MCF 10A (cell line): Measurements from ENCODE around the gene C1QC. TPM values are rescaled to one million over a fixed set of nuclear protein-coding genes. Genes with fewer than 3 reads are reported as not detected.

Experiments used
- BruUV-seq: library from RNA; stranded (reverse); fragments of 400-500 nt; replicated peaks from 2 replicates; lab custom pipeline; 2021; lab: Mats Ljungman, UMichigan
- CTCF ChIA-PET: fragments of 300-600 bp; sonication (Branson Sonifier 250); formaldehyde crosslinking; extraction: SDS; loops from one replicate; lab custom pipeline; 2021; ENCODE audit warnings: antibody characterized with exemption, inconsistent platforms; lab: Yijun Ruan, JAX
- POLR2A ChIA-PET: fragments of 300-600, 350-650 bp; sonication (Branson Sonifier 250); formaldehyde crosslinking; extraction: SDS; loops from one replicate; lab custom pipeline; 2020; ENCODE audit warnings: antibody characterized with exemption, inconsistent platforms; lab: Yijun Ruan, JAX
- DNase-seq: peaks from one replicate; pipeline ENCODE4 v3.0.0-alpha.2; 2018; ENCODE audit not compliant: unreplicated experiment
- H3K27ac Mint-ChIP-seq: one replicate; pipeline ENCODE4 v1.8.0; 2022; ENCODE audit warnings: mild to moderate bottlenecking, low read depth, mixed read lengths; ENCODE audit not compliant: unreplicated experiment
- H3K27me3 Mint-ChIP-seq: one replicate; pipeline ENCODE4 v1.8.0; 2022; ENCODE audit warnings: mixed read lengths; ENCODE audit not compliant: insufficient read depth, unreplicated experiment
- H3K36me3 Mint-ChIP-seq: one replicate; pipeline ENCODE4 v1.8.0; 2022; ENCODE audit warnings: mild to moderate bottlenecking, moderate library complexity, mixed read lengths; ENCODE audit not compliant: insufficient read depth, unreplicated experiment
- H3K4me1 Mint-ChIP-seq: one replicate; pipeline ENCODE4 v1.8.0; 2022; ENCODE audit warnings: mixed read lengths; ENCODE audit not compliant: insufficient read depth, unreplicated experiment
- H3K4me3 Mint-ChIP-seq: one replicate; pipeline ENCODE4 v1.8.0; 2022; ENCODE audit warnings: mild to moderate bottlenecking, moderate library complexity, mixed read lengths; ENCODE audit not compliant: unreplicated experiment
- H3K9me3 Mint-ChIP-seq: one replicate; pipeline ENCODE4 v1.8.0; 2022; ENCODE audit warnings: mixed read lengths; ENCODE audit not compliant: unreplicated experiment
- CTCF ChIP-seq: fragments of 200-600 bp; IDR thresholded peaks from one replicate; pipeline ENCODE4 v1.8.0; 2022; ENCODE audit warnings: antibody characterized with exemption, mild to moderate bottlenecking; ENCODE audit not compliant: unreplicated experiment
- intact Hi-C: fragments of 100-400 bp; cut with micrococcal nuclease; formaldehyde crosslinking; loops from 2 replicates; pipeline ENCODE4 v1.14.1; 2022
- total RNA-seq: library from RNA; stranded (reverse); gene quantifications from 2 replicates; pipeline ENCODE4 v1.2.3, GENCODE V29; 2022

C1QC gene
- total RNA-seq, 1 experiment from 2014 or later = not detected

DNA sequence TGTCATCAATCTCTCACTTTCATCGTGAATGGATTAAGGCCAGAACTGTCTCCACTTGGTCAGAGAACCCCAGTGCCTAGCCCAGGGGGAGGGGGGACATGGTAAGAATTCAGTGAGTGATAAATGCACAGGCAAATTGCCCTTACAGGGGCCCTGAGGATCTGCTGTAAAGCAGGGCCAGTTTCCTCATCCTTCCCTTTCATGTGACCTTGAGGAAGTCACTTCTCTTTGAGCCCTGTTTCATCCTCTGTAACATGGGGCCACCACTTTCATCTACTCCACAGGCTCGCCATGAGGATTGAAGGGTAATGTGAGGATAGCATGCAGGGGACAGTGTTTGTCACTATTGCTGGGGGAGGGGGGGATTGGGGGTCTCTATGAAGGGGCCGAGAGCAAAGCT is 35.1 kb upstream of the C1QC start:
- peaks cover 71% of the 10 kb centered on the region for H3K27me3 Mint-ChIP-seq
- DNase-seq = no peak
- CTCF ChIA-PET = interaction anchor here (0.6 to 0.9 kb wide), 2 partner anchors 253 to 461 kb away, joined by 4 to 5 read pairs; no protein-coding TSS in a partner anchor
- intact Hi-C loops = no loop called here
- peaks cover 5% of the 10 kb centered on the region for H3K36me3 Mint-ChIP-seq
- H3K9me3 Mint-ChIP-seq = no peaks in the 10 kb centered on the region
- no peaks in the 10 kb centered on the region for H3K4me1 Mint-ChIP-seq
- BruUV-seq = no TSS peak
- no peak for TF ChIP-seq CTCF
- no peak overlapping the region for H3K27ac Mint-ChIP-seq
- POLR2A ChIA-PET = no interaction called here
- H3K4me3 Mint-ChIP-seq = no peak overlapping the region

DNA sequence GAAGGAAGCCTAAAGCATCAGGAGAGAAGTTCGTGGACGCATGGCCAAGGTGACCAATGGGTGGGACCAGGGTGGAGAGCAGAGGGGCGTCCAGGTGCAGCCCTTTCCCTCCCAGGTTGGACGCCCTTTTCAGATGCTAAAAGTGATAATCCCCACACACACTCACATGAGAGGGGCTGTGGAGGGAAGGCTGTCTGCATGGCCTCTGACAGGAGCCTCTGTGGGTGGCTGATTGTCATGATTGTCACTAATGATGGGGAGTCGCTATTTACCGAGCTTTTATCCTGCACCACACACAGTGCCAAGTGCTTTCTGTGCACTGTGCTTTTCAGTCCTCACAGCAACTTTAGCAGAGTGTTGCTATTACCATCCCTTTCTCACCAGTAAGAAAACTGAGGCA is 34.1 kb upstream of the C1QC start:
- no peak for DNase-seq
- Mint-ChIP-seq H3K27ac (no peak overlapping the region), H3K27me3 (peaks cover 67% of the 10 kb centered on the region), H3K9me3 (no peaks in the 10 kb centered on the region), H3K4me1 (no peaks in the 10 kb centered on the region), H3K4me3 (no peak overlapping the region), H3K36me3 (peaks cover 5% of the 10 kb centered on the region)
- no peak for TF ChIP-seq CTCF
- ChIA-PET CTCF (interaction anchor here (0.9 kb wide), 1 partner anchor 461 kb away, joined by 5 read pairs; no protein-coding TSS in a partner anchor), POLR2A (no interaction called here)
- BruUV-seq = no TSS peak
- intact Hi-C loops = no loop called here

- Mint-ChIP-seq H3K27me3 (peaks cover 67% of the 10 kb centered on the region), H3K36me3 (peaks cover 5% of the 10 kb centered on the region), H3K9me3 (no peaks in the 10 kb centered on the region), H3K4me1 (no peaks in the 10 kb centered on the region), H3K4me3 (no peak overlapping the region), H3K27ac (no peak overlapping the region)
- intact Hi-C loops = no loop called here
- peak; percentile 64 for DNase-seq
- no TSS peak for BruUV-seq
- ChIA-PET CTCF (interaction anchor here (0.6 kb wide), 1 partner anchor 17 kb away, joined by 4 read pairs; no protein-coding TSS in a partner anchor), POLR2A (interaction anchor here (0.5 kb wide), 1 partner anchor 512 kb away, joined by 3 read pairs; no protein-coding TSS in a partner anchor)
- TF ChIP-seq CTCF = no peak
Observed at GRCh38 chr1:22611530-22611947, 31.9 kb upstream of the C1QC start.

DNA sequence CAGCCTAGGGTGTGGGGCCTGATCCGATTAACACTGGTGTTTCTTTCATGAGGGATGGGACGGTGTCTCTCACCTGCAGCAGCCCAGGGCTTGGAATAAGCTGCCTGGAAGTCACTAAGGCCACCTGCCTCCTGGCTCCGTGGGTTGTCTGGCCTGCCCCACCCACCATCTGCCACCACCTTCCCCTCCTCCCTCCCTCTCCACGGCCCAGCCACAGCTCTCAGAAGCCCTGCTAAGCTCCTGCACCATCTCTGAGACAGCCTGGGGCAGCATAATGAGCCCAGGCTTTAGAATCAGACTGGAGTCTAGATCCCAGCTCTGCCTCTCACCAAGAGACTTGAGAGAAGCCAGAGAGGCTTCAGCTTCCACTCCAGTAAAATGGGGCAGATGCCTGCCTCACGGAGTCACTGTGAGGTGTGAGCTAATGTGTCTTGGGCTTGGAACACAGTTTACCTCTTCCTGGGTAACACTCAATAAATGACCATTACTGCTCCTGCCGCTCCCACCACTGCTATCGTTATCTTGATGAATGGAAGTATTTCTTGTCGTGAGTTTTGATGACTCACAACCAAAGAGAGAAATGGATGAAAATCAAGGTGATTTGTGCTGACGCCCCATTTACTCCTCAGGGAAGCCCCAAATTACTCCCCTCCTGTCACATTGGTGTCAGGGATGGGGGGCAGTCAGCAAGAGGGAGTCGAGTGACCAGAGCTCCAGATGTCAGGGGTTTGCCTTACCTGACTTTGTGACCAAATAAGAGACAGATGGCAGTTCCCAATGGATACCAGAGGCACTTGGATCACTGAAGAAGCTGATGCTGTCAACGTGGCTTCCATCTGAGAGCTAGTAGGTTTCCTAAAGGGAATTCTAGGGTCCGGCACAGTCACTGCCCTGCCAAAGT is 30.5 kb upstream of the C1QC start:
- intact Hi-C loops = no loop called here

More for the DNA sequence above, 30.5 kb upstream of the C1QC start:
- no peak for DNase-seq
- H3K9me3 Mint-ChIP-seq = no peaks in the 10 kb centered on the region
- H3K27ac Mint-ChIP-seq = no peak overlapping the region
- no peak for TF ChIP-seq CTCF
- H3K27me3 Mint-ChIP-seq = peaks cover 68% of the 10 kb centered on the region
- POLR2A ChIA-PET = interaction anchor here (1.1 kb wide), 1 partner anchor 21 kb away, joined by 3 read pairs; no protein-coding TSS in a partner anchor
- CTCF ChIA-PET = interaction anchor here (0.9 kb wide), 1 partner anchor 138 kb away, joined by 3 read pairs; no protein-coding TSS in a partner anchor
- BruUV-seq = no TSS peak
- H3K4me1 Mint-ChIP-seq = no peaks in the 10 kb centered on the region
- no peak overlapping the region for H3K4me3 Mint-ChIP-seq
- peaks cover 5% of the 10 kb centered on the region for H3K36me3 Mint-ChIP-seq
